Adrenal gland (tissue), 12 donors: ENCODE measurements around the gene SPDL1. TPM values are rescaled to one million over a fixed set of nuclear protein-coding genes. Genes with fewer than 3 reads are reported as not detected.

Experiments
- DNase-seq, 7 donors: peaks; one replicate each; pipeline ENCODE4 v3.0.0-alpha.2; 2019 to 2020
- H3K27ac ChIP-seq, 5 donors: fragments of 200-600 bp; sonication (generic) in 4 of 5; 1 replicate in 3 of 5; 2 replicates in 2 of 5; pipeline versions ENCODE4 v1.5.1 to v1.8.0; 2016 to 2020; ENCODE audit warnings: mild to moderate bottlenecking in 1 of 5
- H3K27me3 ChIP-seq: fragments of 200-600 bp; 2 replicates; pipeline ENCODE4 v1.8.0; 2021
- H3K36me3 ChIP-seq, 2 donors: fragments of 200-600 bp; replicated peaks in 1 of 2; 1 replicate in 1 of 2; 2 replicates in 1 of 2; pipeline versions ENCODE4 v1.5.1 to v1.8.0; 2018 to 2022
- H3K4me1 ChIP-seq, 2 donors: fragments of 200-600 bp; replicated peaks in 1 of 2; 1 replicate in 1 of 2; 2 replicates in 1 of 2; pipeline versions ENCODE4 v1.5.1 to v1.8.0; 2018 to 2021
- H3K4me3 ChIP-seq, 4 donors: fragments of 200-600 bp; sonication (generic) in 3 of 4; one replicate each; pipeline ENCODE4 v1.5.1; 2016 to 2018
- H3K9me3 ChIP-seq, 3 donors: fragments of 200-600 bp; sonication (generic) in 1 of 3; replicated peaks in 1 of 3; 1 replicate in 2 of 3; 2 replicates in 1 of 3; pipeline versions ENCODE4 v1.5.1 to v1.8.0; 2016 to 2021
- POLR2A ChIP-seq, 2 donors: fragments of 450-650 bp; IDR thresholded peaks; one replicate each; pipeline ENCODE4 v1.6.1; 2017; ENCODE audit warnings: antibody characterized with exemption in 2 of 2, mild to moderate bottlenecking in 2 of 2, moderate library complexity in 1 of 2
- WGBS, 4 donors: extraction: QIAGEN DNeasy Blood & Tissue Kit in 2 of 4; methylation state at CpG; one replicate each; pipeline versions ENCODE4 v1.1.5 to v1.1.7; 2013 to 2017; 5-methylcytosine and 5-hydroxymethylcytosine counted together
- intact Hi-C, 2 donors: fragments of 100-400 bp; cut with DNase I; formaldehyde crosslinking; loops; one replicate each; pipeline versions ENCODE4 v1.14.1 to v1.15.0; 2022 to 2023
- polyA plus RNA-seq, 3 donors: library from polyadenylated mRNA; stranded (reverse); fragments of 200-250 nt in 2 of 3; fragments of 350-450 nt in 1 of 3; fragmentation: Illumina TruSeq in 1 of 3; extraction: RNeasy Lipid Tissue Mini Kit (QIAGEN cat#74804) in 1 of 3; gene quantifications; one replicate each; pipeline ENCODE4 v1.2.3, GENCODE V29; 2013 to 2014
- total RNA-seq, 9 donors: library from RNA; depleted of rRNA in 4 of 9; stranded (reverse); fragments of >200 nt in 4 of 9; fragments of 120-200 nt in 1 of 9; fragmentation: NEBNext Ultra II Directional in 1 of 9; extraction: Animal tissue kit (Norgen Biotek cat#: 25700) in 1 of 9; gene quantifications; one replicate each; pipeline versions ENCODE4 v1.1.0 to v1.2.4, GENCODE V29; 2013 to 2023
- TF ChIP-seq, protein P1 (sequence below), 6 experiments: fragments of 450-650 bp in 4 of 6; fragments of 200-600 bp in 2 of 6; sonication (generic) in 1 of 6; IDR thresholded peaks; 1 replicate in 5 of 6; 2 replicates in 1 of 6; pipeline versions ENCODE4 v1.5.1 to v1.8.0; 2016 to 2021; ENCODE audit warnings: antibody characterized with exemption in 6 of 6, mild to moderate bottlenecking in 2 of 6, moderate library complexity in 1 of 6
- donor health status: healthy with polysubstance abuse.
- donor health status: Bipolar disorder and iron deficiency.
- donor health status: DM: yes; HTN: yes; CAD: no.
- donor health status: DM: no; HTN: no; CAD: no.
- donor health status: DM: no; HTN: no; CAD: no.
- donor health status: DM: yes; HTN: yes; CAD: no.

Gene SPDL1
- total and polyA plus RNA-seq, 12 donors, result 0.72 to 16.4 (median 6.5) TPM

DNA sequence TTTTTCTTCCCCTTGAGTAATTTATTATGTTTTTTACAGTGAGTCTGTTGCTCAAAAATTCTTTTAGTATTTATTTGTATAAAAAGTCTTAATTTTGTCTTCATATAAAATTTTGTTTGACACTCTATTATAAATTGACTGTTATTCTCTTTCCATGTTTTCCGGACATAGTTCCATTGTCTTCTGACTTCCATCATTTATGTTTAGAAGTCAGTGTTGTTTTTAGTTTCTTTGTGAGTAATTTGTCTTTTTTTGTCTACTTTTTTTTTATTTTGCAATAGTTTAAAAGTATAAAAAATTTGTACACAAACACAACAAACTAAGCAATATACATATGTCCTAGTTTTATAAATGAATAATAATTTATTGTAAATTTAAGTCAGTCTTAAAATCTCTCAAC, 25.7 kb upstream of the SPDL1 start:
- Histone ChIP-seq H3K4me3 (no peak overlapping the region), H3K9me3 (no peaks in the 10 kb centered on the region), H3K36me3 (no peaks in the 10 kb centered on the region), H3K27ac (no peak overlapping the region), H3K27me3 (no peaks in the 10 kb centered on the region), H3K4me1 (no peaks in the 10 kb centered on the region)
- DNase-seq, result no peak
- WGBS, 4 donors, result 62 to 73% (median 68%) methylated on average over 1 of the region's 1 CpG
- no peak for TF ChIP-seq POLR2A (IDR thresholded peaks at IDR 0.05)
- TF ChIP-seq, protein P1, sequence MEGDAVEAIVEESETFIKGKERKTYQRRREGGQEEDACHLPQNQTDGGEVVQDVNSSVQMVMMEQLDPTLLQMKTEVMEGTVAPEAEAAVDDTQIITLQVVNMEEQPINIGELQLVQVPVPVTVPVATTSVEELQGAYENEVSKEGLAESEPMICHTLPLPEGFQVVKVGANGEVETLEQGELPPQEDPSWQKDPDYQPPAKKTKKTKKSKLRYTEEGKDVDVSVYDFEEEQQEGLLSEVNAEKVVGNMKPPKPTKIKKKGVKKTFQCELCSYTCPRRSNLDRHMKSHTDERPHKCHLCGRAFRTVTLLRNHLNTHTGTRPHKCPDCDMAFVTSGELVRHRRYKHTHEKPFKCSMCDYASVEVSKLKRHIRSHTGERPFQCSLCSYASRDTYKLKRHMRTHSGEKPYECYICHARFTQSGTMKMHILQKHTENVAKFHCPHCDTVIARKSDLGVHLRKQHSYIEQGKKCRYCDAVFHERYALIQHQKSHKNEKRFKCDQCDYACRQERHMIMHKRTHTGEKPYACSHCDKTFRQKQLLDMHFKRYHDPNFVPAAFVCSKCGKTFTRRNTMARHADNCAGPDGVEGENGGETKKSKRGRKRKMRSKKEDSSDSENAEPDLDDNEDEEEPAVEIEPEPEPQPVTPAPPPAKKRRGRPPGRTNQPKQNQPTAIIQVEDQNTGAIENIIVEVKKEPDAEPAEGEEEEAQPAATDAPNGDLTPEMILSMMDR (IDR thresholded peaks at IDR 0.05), result no peak
- intact Hi-C loops, result loop anchor here in 1 of 2 donors (10.0 kb wide), 1 partner anchor 573 kb away; no protein-coding TSS in a partner anchor

DNA sequence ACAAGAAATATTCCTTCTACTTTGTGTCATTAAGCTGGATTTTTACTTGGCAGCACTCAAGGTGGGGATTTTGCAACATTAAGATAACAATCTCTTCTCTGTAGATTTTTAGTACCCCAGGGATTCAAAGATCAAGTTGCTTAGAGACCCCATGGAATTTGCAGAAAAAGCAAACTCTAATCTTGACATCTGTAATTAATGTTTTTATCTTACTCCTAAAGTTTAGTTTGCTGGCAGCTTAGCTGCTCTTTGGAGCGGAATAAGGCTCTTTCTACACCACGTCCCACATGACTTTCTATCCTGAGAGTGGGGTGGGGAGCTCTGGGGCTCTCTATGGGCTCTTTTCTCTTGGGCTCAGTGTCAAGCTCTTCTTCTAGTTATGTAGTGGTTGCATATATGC, 21.7 kb upstream of the SPDL1 start:
- no peak overlapping the region for H3K4me3 ChIP-seq
- H3K4me1 ChIP-seq, result no peaks in the 10 kb centered on the region
- H3K27me3 ChIP-seq, result peaks cover 9% of the 10 kb centered on the region
- H3K36me3 ChIP-seq, result no peaks in the 10 kb centered on the region
- no peak for DNase-seq
- 30 to 56% (median 36%) methylated on average over 2 of the region's 2 CpGs for WGBS, 4 donors
- no peaks in the 10 kb centered on the region for H3K9me3 ChIP-seq
- TF ChIP-seq, protein P1 (IDR thresholded peaks at IDR 0.05), result no peak
- TF ChIP-seq POLR2A (IDR thresholded peaks at IDR 0.05), result no peak
- H3K27ac ChIP-seq, result no peak overlapping the region
- intact Hi-C loops, result no loop called here

DNA sequence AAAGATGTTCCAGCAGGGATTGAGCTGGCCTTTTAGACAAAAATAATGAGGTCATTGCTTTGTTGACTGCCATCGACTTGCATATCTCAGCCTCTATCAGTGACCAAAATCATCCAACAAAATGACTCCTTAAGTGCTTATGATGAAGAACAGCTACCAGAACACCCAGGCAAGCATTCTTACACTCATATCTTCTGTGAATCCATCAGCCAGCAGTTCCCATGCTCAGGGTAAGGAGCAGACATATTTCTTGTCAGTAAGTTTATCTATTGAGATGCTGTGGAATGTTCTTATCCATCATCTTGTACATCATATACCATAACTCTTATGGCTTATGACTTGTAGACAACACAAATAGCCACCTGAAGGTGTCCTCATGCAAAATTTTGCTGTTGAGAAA, 20.2 kb upstream of the SPDL1 start:
- H3K27me3 ChIP-seq, result peaks cover 14% of the 10 kb centered on the region
- no peaks in the 10 kb centered on the region for H3K4me1 ChIP-seq
- no peak for DNase-seq
- H3K27ac ChIP-seq, result no peak overlapping the region
- WGBS, 4 donors, result 11 to 42% (median 34%) methylated on average over 1 of the region's 1 CpG
- TF ChIP-seq POLR2A (IDR thresholded peaks at IDR 0.05), result no peak
- TF ChIP-seq, protein P1 (IDR thresholded peaks at IDR 0.05), result no peak
- intact Hi-C loops, result no loop called here
- H3K9me3 ChIP-seq, result no peaks in the 10 kb centered on the region
- no peaks in the 10 kb centered on the region for H3K36me3 ChIP-seq
- H3K4me3 ChIP-seq, result no peak overlapping the region

DNA sequence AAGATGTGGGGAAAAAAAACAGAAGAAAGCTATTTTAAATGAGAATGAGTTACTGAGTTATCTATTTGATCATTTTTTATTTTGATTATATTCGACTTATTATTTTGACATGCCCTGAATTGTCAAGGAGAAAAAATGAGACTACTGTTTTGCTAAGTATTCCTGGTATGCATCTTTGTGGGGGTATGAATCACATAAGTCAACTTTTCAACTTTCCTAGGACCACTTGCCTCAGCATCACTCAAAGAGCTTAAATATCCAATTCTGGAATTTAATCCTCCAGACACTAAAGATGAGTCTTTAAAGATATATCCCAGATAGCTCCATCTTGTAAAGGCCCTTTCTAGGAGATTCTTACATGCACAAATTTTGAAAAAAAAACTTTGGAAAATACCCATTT, 17.4 kb upstream of the SPDL1 start:
- no peaks in the 10 kb centered on the region for H3K36me3 ChIP-seq
- TF ChIP-seq POLR2A (IDR thresholded peaks at IDR 0.05), result no peak
- TF ChIP-seq, protein P1 (IDR thresholded peaks at IDR 0.05), result no peak
- no peak overlapping the region for H3K4me3 ChIP-seq
- H3K9me3 ChIP-seq, result no peaks in the 10 kb centered on the region
- intact Hi-C loops, result no loop called here
- H3K27me3 ChIP-seq, result peaks cover 20% of the 10 kb centered on the region
- no peaks in the 10 kb centered on the region for H3K4me1 ChIP-seq
- DNase-seq, result no peak
- WGBS, 4 donors, result 27 to 32% (median 29%) methylated on average over 1 of the region's 1 CpG
- no peak overlapping the region for H3K27ac ChIP-seq
